Stimulated activated naive CD8-positive, alpha-beta T cell treated with anti-CD3 and anti-CD28 coated beads, Interleukin-15, Interleukin-2, amounts not matched to agents 100 U/mL and 50 U/mL, for 24 hours (primary cell): ENCODE measurements around the gene HABP2.

ENCODE experiments used
- ATAC-seq: fragments of 150-1000 bp; cut with Tn5 transposase; one replicate; pipeline ENCODE4 v1.10.0; 2021
- DNase-seq: peaks from one replicate; pipeline ENCODE4 v3.0.0; 2021

HABP2 gene

DNA sequence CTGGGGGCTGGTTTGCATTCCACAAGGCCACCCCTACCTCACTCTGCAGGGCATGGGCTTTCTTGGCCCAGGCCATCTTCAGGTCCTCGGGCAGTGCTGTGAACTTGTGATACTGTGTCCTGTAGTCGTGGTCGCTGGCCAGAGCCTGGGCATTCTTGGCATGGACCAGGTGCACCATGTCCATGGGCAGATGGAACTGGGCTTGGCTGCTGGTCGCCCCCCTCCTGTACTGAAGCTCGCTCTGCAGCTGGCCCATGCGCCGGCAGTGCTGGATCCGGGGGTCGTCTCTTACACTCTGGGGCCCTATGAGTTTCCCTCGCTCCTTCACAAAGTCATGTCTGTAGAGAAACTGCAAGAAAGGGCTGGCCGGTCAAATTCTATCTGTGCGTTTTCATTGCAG, 51.7 kb downstream of the HABP2 start:
- no peak for ATAC-seq
- DNase-seq, result no peak

DNA sequence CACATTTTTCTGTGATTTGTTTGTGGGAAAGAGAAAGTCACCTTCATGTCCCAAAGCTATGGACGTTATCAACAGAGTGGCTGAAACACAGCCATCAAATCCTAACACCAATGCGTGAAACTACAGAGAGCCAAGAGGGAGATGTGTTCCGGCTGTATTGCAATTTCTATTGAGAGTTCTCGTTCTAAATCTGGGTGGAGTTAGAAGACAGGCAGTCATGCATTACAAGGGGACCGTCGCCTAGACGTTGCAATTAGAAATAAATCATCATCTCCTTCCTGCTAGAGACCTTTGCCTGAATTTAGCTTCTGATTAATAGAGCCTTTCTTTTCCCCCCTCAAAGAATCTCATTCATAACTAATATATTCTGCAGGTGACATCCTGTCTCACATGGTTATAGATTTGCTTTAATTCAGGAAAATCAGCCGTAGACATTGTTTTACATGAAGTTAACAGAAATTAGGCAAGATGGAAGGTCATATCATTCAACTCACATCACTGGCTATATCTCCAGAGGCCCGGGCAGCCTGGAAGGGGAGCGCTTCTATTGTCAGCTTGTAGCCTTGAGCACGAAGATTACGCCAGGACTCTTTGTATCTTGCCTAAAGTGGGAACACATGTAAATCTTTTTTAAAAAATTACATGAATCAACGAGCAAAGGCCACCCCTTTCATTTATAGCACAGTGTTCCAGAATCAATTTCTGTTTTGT, 52.6 kb downstream of the HABP2 start:
- no peak for ATAC-seq
- DNase-seq, result no peak

GRCh38 chr10:113609704-113610108, 56.9 kb downstream of the HABP2 start:
- no peak for DNase-seq
- no peak for ATAC-seq

- DNase-seq, result no peak
- no peak for ATAC-seq
Observed at GRCh38 chr10:113610631-113611601, 58.1 kb downstream of the HABP2 start.

DNA sequence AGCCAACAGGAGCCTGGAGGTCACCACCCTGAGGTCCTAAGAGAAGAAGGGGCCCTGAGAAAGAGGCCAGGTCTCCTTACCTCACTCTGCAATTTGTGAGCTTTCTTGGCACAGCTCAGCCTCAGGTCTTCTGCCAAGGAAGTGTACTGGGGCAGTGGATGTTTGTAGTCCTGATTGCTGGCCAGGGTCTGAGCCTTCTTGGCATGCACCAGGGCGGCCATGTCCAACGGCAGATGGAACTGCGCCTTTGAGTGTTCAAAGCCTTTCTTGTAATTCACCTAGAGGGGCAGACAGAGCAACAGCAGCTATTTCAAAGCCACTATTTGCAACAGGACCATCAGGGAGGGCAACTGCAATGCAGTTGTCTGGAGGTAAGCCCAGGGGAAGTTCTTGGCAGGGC, 59.3 kb downstream of the HABP2 start:
- no peak for ATAC-seq
- DNase-seq, result no peak

- no peak for ATAC-seq
- DNase-seq, result no peak
Observed at GRCh38 chr10:113613427-113613826, 60.6 kb downstream of the HABP2 start.

DNA sequence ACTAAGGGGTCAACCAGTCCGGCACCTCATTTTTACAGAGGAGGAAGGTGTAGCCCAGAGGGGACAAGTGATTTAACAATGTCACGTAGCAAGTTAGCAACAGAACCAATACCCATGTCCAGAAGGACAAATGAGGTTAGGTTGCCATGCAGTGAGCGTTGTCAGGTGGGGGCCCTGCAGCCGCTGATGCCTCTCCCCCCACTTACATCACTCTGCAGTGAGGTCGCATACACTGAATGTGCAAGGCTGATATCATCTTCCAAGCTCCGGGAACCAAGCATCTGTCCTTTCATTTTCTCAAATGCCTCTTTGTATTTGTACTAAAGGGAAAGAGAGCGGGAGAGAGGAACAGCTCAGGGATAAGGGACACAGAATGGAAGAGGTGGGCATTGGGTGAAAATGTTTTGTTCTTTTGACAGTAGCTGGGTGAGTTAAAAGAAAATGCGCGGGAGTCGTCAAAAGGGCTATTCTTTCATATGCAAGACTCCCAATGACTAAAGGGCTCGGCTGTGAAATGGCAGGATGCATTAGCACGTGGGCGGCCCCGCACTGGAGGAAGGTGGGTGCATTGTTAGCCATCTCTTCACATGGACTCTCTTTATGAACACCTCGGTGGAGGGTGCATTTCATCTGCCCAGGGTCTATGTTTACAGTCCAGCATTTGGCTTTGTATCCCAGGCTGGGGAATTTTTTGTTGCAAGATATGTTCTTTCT, 61.3 kb downstream of the HABP2 start:
- no peak for DNase-seq
- no peak for ATAC-seq

DNA sequence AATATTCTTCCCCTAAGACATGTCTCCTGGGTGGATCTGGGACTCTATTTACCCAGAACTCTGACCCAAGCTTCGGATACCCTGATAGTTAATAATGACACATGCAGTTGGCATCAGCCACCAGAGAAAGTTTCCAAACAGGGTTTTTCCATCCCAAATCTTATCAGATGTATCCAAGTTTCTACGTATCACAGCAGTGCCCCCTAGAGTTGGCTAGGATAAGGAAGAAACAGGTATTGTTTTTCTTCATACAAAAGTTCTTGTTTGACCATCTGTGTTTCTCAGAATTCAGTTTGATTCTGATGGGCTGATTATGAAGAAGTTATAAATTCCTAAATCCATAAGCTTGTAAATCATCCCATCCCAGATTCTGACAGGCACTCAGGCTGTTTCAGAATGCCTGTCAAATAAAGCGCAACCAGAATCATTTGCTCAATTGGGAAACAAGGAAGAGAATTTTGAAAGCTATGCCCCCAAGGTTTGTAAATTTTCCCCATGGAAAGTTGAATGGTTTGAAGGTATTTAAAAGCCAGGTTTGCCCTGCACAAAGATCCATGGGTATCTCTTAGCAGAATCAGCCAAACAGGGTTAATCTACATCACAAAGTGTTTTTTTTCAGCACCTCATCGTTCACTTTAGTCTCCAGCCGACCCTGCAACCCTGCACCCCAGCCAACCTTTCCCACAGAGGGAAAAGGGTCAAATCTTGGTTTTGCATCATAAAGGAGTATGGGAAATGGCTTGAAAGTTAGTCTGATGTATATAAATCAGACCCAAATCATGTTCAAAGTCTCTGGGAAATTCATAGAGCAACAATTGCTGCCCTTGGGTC, 63.6 kb downstream of the HABP2 start:
- no peak for DNase-seq
- ATAC-seq, result no peak

GRCh38 chr10:113617086-113617485, 64.2 kb downstream of the HABP2 start:
- no peak for DNase-seq

GRCh38 chr10:113618338-113618737, 65.5 kb downstream of the HABP2 start:
- DNase-seq (no peak), ATAC-seq (no peak)

More at GRCh38 chr10:113617086-113617485, 64.2 kb downstream of the HABP2 start:
- no peak for ATAC-seq

DNA sequence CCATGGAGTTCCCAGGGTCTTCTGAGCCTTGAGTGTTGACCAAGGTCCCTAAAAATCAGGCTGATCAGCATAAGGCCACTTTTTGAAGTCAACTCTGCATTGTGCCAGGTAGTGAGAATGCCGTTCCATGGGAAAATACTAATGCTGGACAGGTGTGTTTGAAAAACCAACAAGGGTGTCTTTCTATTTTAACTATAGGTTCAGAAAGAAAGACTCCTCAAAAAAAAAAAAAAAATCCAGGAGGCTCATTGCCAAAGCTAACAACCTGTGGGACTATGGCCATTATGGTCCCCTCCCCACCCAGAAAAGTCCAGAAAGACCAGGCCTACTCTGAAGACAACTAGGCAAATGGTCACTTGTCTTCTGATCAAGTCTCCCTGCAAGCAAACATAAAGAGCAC, 66.5 kb downstream of the HABP2 start:
- no peak for ATAC-seq
- no peak for DNase-seq

GRCh38 chr10:113620511-113620910, 67.7 kb downstream of the HABP2 start:
- ATAC-seq, result no peak

DNA sequence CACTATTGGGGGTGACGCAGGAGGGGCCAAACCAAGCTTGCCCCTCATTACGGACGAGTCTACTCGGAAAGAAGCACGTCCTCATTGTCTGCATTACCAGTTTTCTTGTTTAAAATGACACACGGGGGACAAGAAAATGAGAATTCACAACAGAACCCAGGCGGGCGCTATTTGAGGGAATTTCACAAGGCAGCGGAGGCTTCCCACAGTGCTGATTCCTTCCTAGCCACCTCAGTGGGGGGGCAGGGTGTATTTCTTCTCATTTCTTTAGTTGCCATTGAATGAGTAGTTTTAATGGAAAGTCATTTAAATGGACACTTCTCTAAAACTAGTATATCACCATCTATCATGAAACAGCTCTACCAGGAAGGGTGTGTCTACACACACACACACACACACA, 68.1 kb downstream of the HABP2 start:
- ATAC-seq (no peak), DNase-seq (no peak)

More at GRCh38 chr10:113620511-113620910, 67.7 kb downstream of the HABP2 start:
- DNase-seq, result no peak

DNA sequence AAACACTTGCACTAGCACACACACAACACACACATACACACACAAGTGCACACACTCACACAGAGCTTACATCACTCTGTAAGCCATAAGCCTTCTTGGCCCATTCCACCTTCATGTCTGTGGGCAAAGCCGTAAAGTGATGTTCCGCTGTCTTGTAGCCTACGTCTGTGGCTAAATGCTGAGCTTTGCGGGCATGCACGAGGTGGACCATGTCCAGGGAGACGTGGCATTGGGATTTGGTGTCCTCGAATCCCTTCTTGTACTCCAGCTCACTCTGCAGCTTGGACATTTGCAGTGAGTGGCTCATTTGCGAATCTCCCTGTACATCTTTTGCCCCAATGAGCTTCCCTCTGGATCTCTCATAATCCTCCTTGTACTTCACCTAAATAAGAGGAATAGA, 68.9 kb downstream of the HABP2 start:
- DNase-seq, result no peak
- no peak for ATAC-seq

DNA sequence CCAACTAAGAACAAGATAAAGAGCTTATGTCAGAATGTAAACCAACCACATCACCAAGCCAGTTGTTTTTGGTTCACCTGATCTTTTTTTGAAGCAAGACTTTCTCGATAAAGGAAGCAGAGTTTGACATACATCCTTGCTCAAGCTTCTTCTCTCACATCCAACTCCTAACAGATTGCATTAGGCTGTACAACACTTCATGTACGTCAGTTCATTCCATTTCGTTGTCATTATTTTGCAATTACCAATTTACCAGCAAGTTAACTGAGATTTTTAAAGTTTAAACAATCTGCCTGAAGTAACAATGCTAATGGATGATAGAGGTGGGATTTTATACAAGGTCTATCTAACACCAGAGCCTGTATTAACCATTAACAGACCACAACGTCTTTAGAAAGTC, 70.0 kb downstream of the HABP2 start:
- DNase-seq, result no peak

DNA sequence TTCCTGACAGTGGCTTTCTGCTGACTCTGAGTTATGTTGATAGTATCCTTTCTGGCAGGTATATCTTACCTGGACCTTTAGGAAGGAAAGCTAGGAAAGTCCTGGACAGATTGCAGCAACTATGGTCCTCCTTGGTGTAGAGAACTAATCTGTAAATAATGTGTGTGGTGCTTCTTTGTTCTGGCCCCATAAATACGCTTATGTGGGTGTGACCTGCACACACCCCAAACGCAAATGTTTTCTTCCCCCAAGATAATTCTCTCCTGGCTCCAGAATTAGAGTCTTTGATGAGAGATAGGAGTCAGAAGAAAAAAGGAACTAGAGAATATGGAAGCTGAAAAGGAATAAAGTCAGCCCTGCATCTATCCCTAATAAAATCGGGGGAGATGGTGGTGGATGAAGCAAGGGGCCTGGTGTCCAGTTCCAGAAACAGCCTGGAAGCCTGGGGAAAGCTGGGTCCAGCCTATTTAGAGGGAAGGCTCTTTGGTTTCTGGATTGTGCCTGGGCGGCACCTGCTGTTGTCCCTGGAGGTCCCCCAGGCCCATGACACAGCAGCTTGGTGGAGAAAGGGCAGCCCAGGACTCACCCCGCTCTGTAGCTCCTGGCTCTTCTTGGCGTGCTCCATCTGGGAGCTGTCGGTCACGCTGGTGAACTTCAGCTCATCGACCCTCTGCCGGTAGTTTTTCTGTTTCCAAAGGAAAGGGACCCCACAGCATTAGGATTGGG, 72.8 kb downstream of the HABP2 start:
- ATAC-seq, result no peak
- no peak for DNase-seq

More for the DNA sequence above, 70.0 kb downstream of the HABP2 start:
- ATAC-seq, result no peak

DNA sequence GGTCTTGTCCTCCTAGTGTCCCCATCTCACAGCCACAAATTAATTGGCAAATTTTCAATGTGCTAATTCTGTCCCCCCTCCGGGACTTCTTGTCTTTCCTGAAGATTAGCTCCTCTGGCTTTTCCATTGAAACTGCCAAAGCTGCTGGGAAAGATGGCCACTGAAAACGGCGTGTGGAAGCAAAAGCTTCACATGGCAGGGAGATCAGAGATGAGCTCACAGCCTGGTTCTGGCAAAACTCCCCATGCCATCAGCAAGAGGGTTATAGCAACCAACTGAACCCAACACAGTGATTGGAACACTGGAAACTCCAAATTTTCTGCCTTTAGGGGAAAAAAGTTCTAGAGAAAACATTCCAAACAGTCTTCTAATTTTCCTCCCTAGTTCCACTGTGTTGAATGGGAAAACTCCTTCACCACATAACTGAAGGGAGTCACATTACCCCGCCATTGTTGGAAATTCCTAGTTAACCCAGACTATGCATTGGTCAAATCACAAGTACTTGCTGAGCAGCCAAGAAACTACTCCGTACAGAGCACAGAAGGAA, 74.0 kb downstream of the HABP2 start:
- DNase-seq, result no peak
- no peak for ATAC-seq

- ATAC-seq, result no peak
- no peak for DNase-seq
Observed at GRCh38 chr10:113627836-113628235, 75.0 kb downstream of the HABP2 start.

GRCh38 chr10:113628607-113629153, 75.8 kb downstream of the HABP2 start:
- DNase-seq (no peak), ATAC-seq (no peak)

DNA sequence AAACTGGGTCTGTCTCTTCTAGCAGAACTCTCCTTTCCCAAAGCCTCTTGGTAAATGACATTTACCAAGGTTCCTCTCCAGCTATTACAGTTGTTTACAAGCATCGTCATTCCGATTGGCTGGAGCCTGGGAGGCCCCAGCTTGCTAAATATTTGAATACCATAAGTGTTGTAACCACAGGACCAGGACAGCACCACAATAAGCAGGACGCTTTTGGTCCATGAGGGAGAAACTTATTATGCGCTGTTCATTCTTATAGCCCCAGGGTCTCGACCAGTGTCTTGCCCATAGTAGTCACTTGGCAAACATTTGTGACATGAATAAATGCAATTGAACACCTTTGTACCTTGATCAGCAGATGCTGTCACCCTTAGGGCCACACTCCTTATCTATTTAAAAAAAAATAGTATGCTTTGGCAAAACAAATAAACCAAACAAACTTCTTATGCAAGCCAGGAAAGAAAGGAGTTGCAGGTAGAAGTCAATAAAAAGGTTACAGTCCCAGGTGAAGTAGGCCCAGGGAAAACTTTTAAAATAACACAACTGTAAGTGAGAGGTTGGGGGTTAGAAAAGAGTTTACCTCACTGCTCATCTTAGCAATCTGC, 78.2 kb downstream of the HABP2 start:
- ATAC-seq (no peak), DNase-seq (no peak)
